Esophagus (tissue), 2 donors: ENCODE measurements around the gene LRRC36. TPM values are rescaled to one million over a fixed set of nuclear protein-coding genes. Genes with fewer than 3 reads are reported as not detected.

Experiments
- H3K27ac ChIP-seq, 2 donors: one replicate each; pipeline ENCODE4 v1.5.1; 2013; ENCODE audit warnings: low read depth in 2 of 2, mild to moderate bottlenecking in 2 of 2, inconsistent platforms in 1 of 2, low read length in 1 of 2, moderate library complexity in 1 of 2
- H3K27me3 ChIP-seq, 2 donors: one replicate each; pipeline ENCODE4 v1.6.1; 2013; ENCODE audit warnings: low read length in 2 of 2, control low read depth in 1 of 2, mild to moderate bottlenecking in 1 of 2; ENCODE audit not compliant: insufficient read depth in 2 of 2, control insufficient read depth in 1 of 2
- H3K36me3 ChIP-seq, 2 donors: one replicate each; pipeline ENCODE4 v1.6.1; 2013; ENCODE audit warnings: low read length in 1 of 2; ENCODE audit not compliant: control insufficient read depth in 2 of 2, insufficient read depth in 2 of 2
- H3K4me1 ChIP-seq, 2 donors: one replicate each; pipeline ENCODE4 v1.6.1; 2013; ENCODE audit warnings: low read length in 1 of 2; ENCODE audit not compliant: control insufficient read depth in 2 of 2, insufficient read depth in 2 of 2
- H3K4me3 ChIP-seq, 2 donors: one replicate each; pipeline ENCODE4 v1.5.1; 2013; ENCODE audit warnings: low read length in 2 of 2, mild to moderate bottlenecking in 2 of 2, low read depth in 1 of 2, moderate library complexity in 1 of 2
- H3K9me3 ChIP-seq, 2 donors: one replicate each; pipeline ENCODE4 v1.6.1; 2013; ENCODE audit warnings: mild to moderate bottlenecking in 2 of 2, low read depth in 1 of 2, low read length in 1 of 2, moderate library complexity in 1 of 2; ENCODE audit not compliant: control insufficient read depth in 2 of 2, insufficient read depth in 1 of 2
- WGBS, 2 donors: extraction: QIAGEN DNeasy Blood & Tissue Kit; methylation state at CpG; one replicate each; pipeline ENCODE4 v1.1.7; 2013; 5-methylcytosine and 5-hydroxymethylcytosine counted together
- polyA plus RNA-seq, 2 donors: library from polyadenylated mRNA; stranded (reverse); fragments of 200-250 nt; gene quantifications; one replicate each; pipeline ENCODE4 v1.2.3, GENCODE V29; 2013
- donor health status: healthy with polysubstance abuse.
- donor health status: Bipolar disorder and iron deficiency.

The LRRC36 gene, protein sequence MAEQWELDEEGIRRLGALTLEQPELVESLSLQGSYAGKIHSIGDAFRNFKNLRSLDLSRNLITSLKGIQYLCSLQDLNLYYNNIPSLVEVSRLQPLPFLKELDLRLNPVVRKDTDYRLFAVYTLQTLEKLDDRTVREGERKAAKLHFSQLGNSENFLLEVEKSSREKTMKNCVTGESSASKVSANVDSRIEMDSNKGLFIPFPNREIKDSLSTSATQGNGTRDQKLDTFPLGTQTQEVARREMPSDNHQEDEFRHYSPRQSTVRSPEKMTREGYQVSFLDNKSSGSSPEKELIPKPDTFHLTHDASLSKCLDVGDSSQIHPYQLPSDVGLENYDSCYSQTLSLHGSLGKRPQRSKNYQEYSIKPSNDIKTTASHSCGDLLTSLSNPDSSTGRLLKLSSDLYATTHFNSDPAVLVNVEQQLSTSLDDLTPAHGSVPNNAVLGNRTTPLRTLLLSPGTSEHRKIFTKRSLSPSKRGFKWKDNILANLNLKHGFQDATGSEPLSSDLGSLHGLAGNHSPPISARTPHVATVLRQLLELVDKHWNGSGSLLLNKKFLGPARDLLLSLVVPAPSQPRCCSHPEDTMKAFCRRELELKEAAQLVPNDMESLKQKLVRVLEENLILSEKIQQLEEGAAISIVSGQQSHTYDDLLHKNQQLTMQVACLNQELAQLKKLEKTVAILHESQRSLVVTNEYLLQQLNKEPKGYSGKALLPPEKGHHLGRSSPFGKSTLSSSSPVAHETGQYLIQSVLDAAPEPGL
- polyA plus RNA-seq, result under 1 TPM in 1 of 2 donors, not detected in 1; 0.02 TPM

- 7 to 9% methylated on average over 56 to 61 of the region's 61 CpGs for WGBS, 2 donors
- peak within 1 kb of the TSS; percentile 31 to 38 for H3K4me3 ChIP-seq
- no peak within 1 kb of the TSS for H3K27ac ChIP-seq
- peaks cover 6 to 8% of the 10 kb centered on the region in 2 donors for H3K4me1 ChIP-seq
- no peaks in the 10 kb centered on the region for H3K27me3 ChIP-seq
- H3K9me3 ChIP-seq, result no peaks in the 10 kb centered on the region
- H3K36me3 ChIP-seq, result no peaks in the 10 kb centered on the region
Observed at GRCh38 chr16:67326472-67327309, at the start of gene LRRC36, which contains the start of gene KCTD19. TSS of gene LRRC36 (plus strand) at chr16:67326815. CDS start at chr16:67326863, 48 bp downstream. TSS of gene KCTD19 (minus strand) at chr16:67326741. CDS start at chr16:67326707, 34 bp downstream.

- Histone ChIP-seq H3K27me3 (no peaks in the 10 kb centered on the region), H3K36me3 (peaks cover 0 to 9% of the 10 kb centered on the region in 2 donors), H3K4me3 (no peak overlapping the region), H3K4me1 (peaks cover 5 to 6% of the 10 kb centered on the region in 2 donors), H3K9me3 (no peaks in the 10 kb centered on the region), H3K27ac (peak overlapping the region; percentile 57 to 60)
- WGBS, 2 donors, result 72 to 73% methylated on average over 4 of the region's 4 CpGs
Observed at GRCh38 chr16:67277294-67277998, 49.2 kb upstream of the LRRC36 start.

- Histone ChIP-seq H3K4me3 (peak overlapping the region; percentile 44 to 58), H3K36me3 (peaks cover 0 to 10% of the 10 kb centered on the region in 2 donors), H3K27me3 (no peaks in the 10 kb centered on the region), H3K9me3 (no peaks in the 10 kb centered on the region), H3K27ac (peak overlapping the region; percentile 56 to 60), H3K4me1 (peaks cover 5 to 6% of the 10 kb centered on the region in 2 donors)
- WGBS, 2 donors, result 44 to 54% methylated on average over 13 of the region's 13 CpGs
Observed at GRCh38 chr16:67277999-67278772, 48.4 kb upstream of the LRRC36 start.

- H3K4me1 ChIP-seq, result peaks cover 5 to 6% of the 10 kb centered on the region in 2 donors
- WGBS, 2 donors, result 1 to 2% methylated on average over 41 to 42 of the region's 42 CpGs
- H3K9me3 ChIP-seq, result no peaks in the 10 kb centered on the region
- H3K27me3 ChIP-seq, result no peaks in the 10 kb centered on the region
- peaks cover 0 to 10% of the 10 kb centered on the region in 2 donors for H3K36me3 ChIP-seq
- H3K4me3 ChIP-seq, result peak overlapping the region; percentile 44 to 58
- H3K27ac ChIP-seq, result peak overlapping the region; percentile 15 to 56
Observed at GRCh38 chr16:67278773-67279295, 47.8 kb upstream of the LRRC36 start.

GRCh38 chr16:67279296-67280089, 47.1 kb upstream of the LRRC36 start, which contains the start of gene PLEKHG4:
TSS of gene PLEKHG4 (plus strand) at chr16:67279532. CDS start at chr16:67280045, 513 bp downstream.
- Histone ChIP-seq H3K4me3 (peak within 1 kb of the TSS; percentile 44 to 58), H3K36me3 (peaks cover 0 to 10% of the 10 kb centered on the region in 2 donors), H3K4me1 (peaks cover 5 to 6% of the 10 kb centered on the region in 2 donors), H3K27ac (peak within 1 kb of the TSS; percentile 15 to 56), H3K27me3 (no peaks in the 10 kb centered on the region), H3K9me3 (no peaks in the 10 kb centered on the region)
- 24 to 29% methylated on average over 70 to 83 of the region's 83 CpGs for WGBS, 2 donors

GRCh38 chr16:67280090-67281015, 46.3 kb upstream of the LRRC36 start:
- Histone ChIP-seq H3K36me3 (peaks cover 0 to 10% of the 10 kb centered on the region in 2 donors), H3K9me3 (no peaks in the 10 kb centered on the region), H3K4me1 (peaks cover 5 to 6% of the 10 kb centered on the region in 2 donors), H3K27me3 (no peaks in the 10 kb centered on the region), H3K4me3 (no peak overlapping the region), H3K27ac (no peak overlapping the region)
- 93% methylated on average over 15 of the region's 15 CpGs for WGBS, 2 donors
